ENCODE measurements around the gene PCDH9.

Gene PCDH9

GRCh38 chr13:67106502-67107057 is 123.6 kb downstream of the PCDH9 start:
- Histone ChIP-seq H3K9ac (ENCODE audit: low read length) (no peak overlapping the region), H3K9me2 (ENCODE audit: low read depth, low read length) (no peaks in the 10 kb centered on the region), H3K4me2 (ENCODE audit: low read length) (no peak overlapping the region), H3F3A (ENCODE audit: insufficient read depth, low read length) (no peaks in the 10 kb centered on the region), H3K9me3 (ENCODE audit: low read length) (peaks cover 36% of the 10 kb centered on the region), H3K27me3 (ENCODE audit: insufficient read depth, low read length) (no peaks in the 10 kb centered on the region), H2AFZ (ENCODE audit: low read length) (no peak overlapping the region), H3K36me3 (ENCODE audit: insufficient read depth, low read length) (peaks cover 7% of the 10 kb centered on the region; the same call in 1 of the 2 replicates), H3K27ac (ENCODE audit: low read depth, low read length, poor library complexity, severe bottlenecking) (no peak overlapping the region), H4K20me1 (ENCODE audit: insufficient read depth, low read length) (no peaks in the 10 kb centered on the region), H3K4me3 (ENCODE audit: low read depth, low read length, poor library complexity, severe bottlenecking) (no peak overlapping the region), H3K4me1 (ENCODE audit: insufficient read depth, low read length, severe bottlenecking) (peaks cover 11% of the 10 kb centered on the region), H3K79me2 (ENCODE audit: insufficient read depth, low read length) (no peaks in the 10 kb centered on the region)
- TF ChIP-seq CTCF (IDR thresholded peaks at IDR 0.05; ENCODE audit: low read length) (no peak), EZH2 (IDR thresholded peaks at IDR 0.05; ENCODE audit: borderline replicate concordance, low read length) (no peak)

- Histone ChIP-seq H3K27me3 (ENCODE audit: insufficient read depth, low read length) (no peaks in the 10 kb centered on the region), H3K4me3 (ENCODE audit: low read depth, low read length, poor library complexity, severe bottlenecking) (no peak overlapping the region), H3K9me3 (ENCODE audit: low read length) (peaks cover 13% of the 10 kb centered on the region), H3K9ac (ENCODE audit: low read length) (no peak overlapping the region), H3K4me1 (ENCODE audit: insufficient read depth, low read length, severe bottlenecking) (peaks cover 19% of the 10 kb centered on the region), H3K4me2 (ENCODE audit: low read length) (peak overlapping the region; percentile 18; the same call in 1 of the 2 replicates), H3K36me3 (ENCODE audit: insufficient read depth, low read length) (no peaks in the 10 kb centered on the region), H3K79me2 (ENCODE audit: insufficient read depth, low read length) (no peaks in the 10 kb centered on the region), H3F3A (ENCODE audit: insufficient read depth, low read length) (no peaks in the 10 kb centered on the region), H3K9me2 (ENCODE audit: low read depth, low read length) (no peaks in the 10 kb centered on the region), H4K20me1 (ENCODE audit: insufficient read depth, low read length) (no peaks in the 10 kb centered on the region), H2AFZ (ENCODE audit: low read length) (peak overlapping the region; percentile 98), H3K27ac (ENCODE audit: low read depth, low read length, poor library complexity, severe bottlenecking) (no peak overlapping the region)
- TF ChIP-seq EZH2 (IDR thresholded peaks at IDR 0.05; ENCODE audit: borderline replicate concordance, low read length): no peak
- no peak for TF ChIP-seq CTCF (IDR thresholded peaks at IDR 0.05; ENCODE audit: low read length)
Observed at GRCh38 chr13:67101730-67102467, 128.2 kb downstream of the PCDH9 start.

DNA sequence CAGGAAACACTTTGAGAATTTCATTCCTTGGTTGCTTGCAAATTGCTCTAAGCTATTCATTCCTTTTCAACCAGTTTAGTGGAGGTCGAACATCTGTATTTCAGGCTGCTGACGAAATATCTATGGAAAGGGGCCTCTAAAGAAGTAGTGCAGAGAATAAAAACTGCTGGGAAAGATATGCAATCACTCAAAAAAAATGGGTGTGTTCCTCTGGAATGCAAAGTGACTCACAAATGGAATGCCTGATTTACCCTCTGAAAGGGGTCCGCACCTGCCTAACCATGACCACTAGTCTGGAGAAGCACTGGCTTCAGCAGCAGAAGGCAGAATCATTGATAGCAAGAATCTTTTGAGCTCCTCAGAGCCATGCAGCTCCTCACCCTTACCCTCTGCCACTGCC is 129.4 kb downstream of the PCDH9 start:
- Histone ChIP-seq H3K4me1 (ENCODE audit: insufficient read depth, low read length, severe bottlenecking) (peaks cover 30% of the 10 kb centered on the region), H3K79me2 (ENCODE audit: insufficient read depth, low read length) (no peaks in the 10 kb centered on the region), H3F3A (ENCODE audit: insufficient read depth, low read length) (no peaks in the 10 kb centered on the region), H3K4me2 (ENCODE audit: low read length) (no peak overlapping the region), H3K36me3 (ENCODE audit: insufficient read depth, low read length) (no peaks in the 10 kb centered on the region), H4K20me1 (ENCODE audit: insufficient read depth, low read length) (no peaks in the 10 kb centered on the region), H3K9me3 (ENCODE audit: low read length) (0 out of 2 replicates have a peak, but pooled peaks cover 6% of the 10 kb centered on the region), H3K4me3 (ENCODE audit: low read depth, low read length, poor library complexity, severe bottlenecking) (no peak overlapping the region), H3K9ac (ENCODE audit: low read length) (no peak overlapping the region), H3K27me3 (ENCODE audit: insufficient read depth, low read length) (no peaks in the 10 kb centered on the region), H2AFZ (ENCODE audit: low read length) (peak overlapping the region; percentile 98), H3K27ac (ENCODE audit: low read depth, low read length, poor library complexity, severe bottlenecking) (no peak overlapping the region), H3K9me2 (ENCODE audit: low read depth, low read length) (no peaks in the 10 kb centered on the region)
- TF ChIP-seq EZH2 (IDR thresholded peaks at IDR 0.05; ENCODE audit: borderline replicate concordance, low read length) (no peak), CTCF (IDR thresholded peaks at IDR 0.05; ENCODE audit: low read length) (no peak)

Measured in OCI-LY1 (cell line).